ENCODE data around the gene ERCC1. TPM values are rescaled to one million over a fixed set of nuclear protein-coding genes. Genes with fewer than 3 reads are reported as not detected.

Gene ERCC1
- total RNA-seq, 1 experiment from 2014 or later = 57.3 TPM

GRCh38 chr19:45442408-45442777, 18.7 kb upstream of the ERCC1 start:
- Histone ChIP-seq H3K36me3 (ENCODE audit: low read depth, low read length) (no peaks in the 10 kb centered on the region), H3K4me1 (ENCODE audit: insufficient read depth, low read length) (peaks cover 14% of the 10 kb centered on the region), H3K79me2 (ENCODE audit: low read length) (no peaks in the 10 kb centered on the region), H2AFZ (ENCODE audit: low read length) (no peak overlapping the region), H3K9me2 (replicated peaks; ENCODE audit: low read length) (no peaks in the 10 kb centered on the region), H3K4me2 (ENCODE audit: low read length) (no peak overlapping the region), H3K27ac (ENCODE audit: low read length) (no peak overlapping the region), H4K20me1 (ENCODE audit: low read length) (no peaks in the 10 kb centered on the region), H3K9me3 (ENCODE audit: low read length) (no peaks in the 10 kb centered on the region), H3K4me3 (ENCODE audit: low read length) (no peak overlapping the region), H3K27me3 (ENCODE audit: low read length) (no peaks in the 10 kb centered on the region), H3F3A (ENCODE audit: low read length, unreplicated experiment) (no peaks in the 10 kb centered on the region), H3K9ac (ENCODE audit: low read length) (no peak overlapping the region)
- DNase-seq (no peak), ATAC-seq (no peak)
- ChIA-PET CTCF (interaction anchor here (0.5 kb wide), 1 partner anchor 74 kb away, joined by 10 read pairs; no protein-coding TSS in a partner anchor), POLR2A (ENCODE audit: unreplicated experiment) (no interaction called here)
- TF ChIP-seq EZH2phosphoT487 (IDR thresholded peaks at IDR 0.05; ENCODE audit: borderline replicate concordance, low read length) (no peak), EZH2 (IDR thresholded peaks at IDR 0.05; ENCODE audit: low read length, unreplicated experiment) (no peak)
- TF ChIP-seq, protein P1, sequence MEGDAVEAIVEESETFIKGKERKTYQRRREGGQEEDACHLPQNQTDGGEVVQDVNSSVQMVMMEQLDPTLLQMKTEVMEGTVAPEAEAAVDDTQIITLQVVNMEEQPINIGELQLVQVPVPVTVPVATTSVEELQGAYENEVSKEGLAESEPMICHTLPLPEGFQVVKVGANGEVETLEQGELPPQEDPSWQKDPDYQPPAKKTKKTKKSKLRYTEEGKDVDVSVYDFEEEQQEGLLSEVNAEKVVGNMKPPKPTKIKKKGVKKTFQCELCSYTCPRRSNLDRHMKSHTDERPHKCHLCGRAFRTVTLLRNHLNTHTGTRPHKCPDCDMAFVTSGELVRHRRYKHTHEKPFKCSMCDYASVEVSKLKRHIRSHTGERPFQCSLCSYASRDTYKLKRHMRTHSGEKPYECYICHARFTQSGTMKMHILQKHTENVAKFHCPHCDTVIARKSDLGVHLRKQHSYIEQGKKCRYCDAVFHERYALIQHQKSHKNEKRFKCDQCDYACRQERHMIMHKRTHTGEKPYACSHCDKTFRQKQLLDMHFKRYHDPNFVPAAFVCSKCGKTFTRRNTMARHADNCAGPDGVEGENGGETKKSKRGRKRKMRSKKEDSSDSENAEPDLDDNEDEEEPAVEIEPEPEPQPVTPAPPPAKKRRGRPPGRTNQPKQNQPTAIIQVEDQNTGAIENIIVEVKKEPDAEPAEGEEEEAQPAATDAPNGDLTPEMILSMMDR (conservative IDR thresholded peaks at IDR 0.05; ENCODE audit: low read depth, low read length) = no peak
- BruUV-seq (replicated peaks) = no TSS peak
- intact Hi-C loops (cut with micrococcal nuclease) = no loop called here

DNA sequence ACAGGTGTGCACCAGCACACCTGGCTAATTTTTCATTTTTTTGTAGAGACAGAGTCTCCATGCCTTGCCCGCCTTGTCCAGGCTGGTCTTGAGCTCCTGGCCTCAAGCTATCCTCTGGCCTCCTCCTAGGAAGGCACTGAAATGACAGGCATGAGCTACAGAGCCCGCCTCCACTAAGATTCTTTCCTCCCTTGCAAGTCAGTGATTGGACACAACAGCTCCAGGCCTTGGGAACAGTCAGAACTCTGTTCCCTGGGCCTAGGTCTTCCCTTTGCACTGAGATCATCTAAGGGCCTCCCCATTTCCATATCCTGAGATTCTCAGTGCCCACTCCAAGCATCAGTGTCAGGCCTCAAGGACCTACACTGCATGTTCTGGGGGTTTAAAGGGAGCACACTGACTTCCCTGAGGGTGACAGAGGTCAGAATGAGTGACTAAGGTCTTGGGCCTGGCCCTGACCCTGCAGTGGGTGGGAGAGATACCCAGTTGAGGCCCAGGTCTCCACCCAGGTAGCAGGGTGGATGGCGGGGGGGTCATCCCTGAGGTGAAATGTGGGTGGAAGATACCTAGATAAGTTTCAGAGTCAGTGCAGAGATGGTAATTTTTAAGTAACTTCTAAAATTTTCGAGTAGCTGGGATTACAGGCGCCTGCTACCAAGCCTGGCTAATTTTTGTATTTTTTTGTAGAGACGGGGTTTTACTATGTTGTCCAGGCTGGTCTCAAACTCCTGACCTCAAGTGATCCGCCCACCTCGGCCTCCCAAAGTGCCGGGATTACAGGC, 17.3 kb upstream of the ERCC1 start:
- Histone ChIP-seq H3K4me1 (ENCODE audit: insufficient read depth, low read length) (peaks cover 14% of the 10 kb centered on the region), H3K4me3 (ENCODE audit: low read length) (no peak overlapping the region), H2AFZ (ENCODE audit: low read length) (no peak overlapping the region), H3K4me2 (ENCODE audit: low read length) (no peak overlapping the region), H4K20me1 (ENCODE audit: low read length) (no peaks in the 10 kb centered on the region), H3K27ac (ENCODE audit: low read length) (no peak overlapping the region), H3K27me3 (ENCODE audit: low read length) (no peaks in the 10 kb centered on the region), H3F3A (ENCODE audit: low read length, unreplicated experiment) (no peaks in the 10 kb centered on the region), H3K9ac (ENCODE audit: low read length) (no peak overlapping the region), H3K9me3 (ENCODE audit: low read length) (no peaks in the 10 kb centered on the region), H3K36me3 (ENCODE audit: low read depth, low read length) (no peaks in the 10 kb centered on the region), H3K79me2 (ENCODE audit: low read length) (no peaks in the 10 kb centered on the region), H3K9me2 (replicated peaks; ENCODE audit: low read length) (no peaks in the 10 kb centered on the region)
- intact Hi-C loops (cut with micrococcal nuclease) = no loop called here
- ChIA-PET POLR2A (ENCODE audit: unreplicated experiment) (interaction anchor here (0.5 to 0.6 kb wide), 3 partner anchors 26 to 273 kb away, joined by 3 to 8 read pairs (median 4); no protein-coding TSS in a partner anchor), CTCF (interaction anchor here (0.6 to 1.5 kb wide), 3 partner anchors 38 to 52 kb away, joined by 3 to 11 read pairs (median 4); no protein-coding TSS in a partner anchor)
- ATAC-seq = no peak
- DNase-seq = peak; percentile 34
- BruUV-seq (replicated peaks) = no TSS peak
- TF ChIP-seq EZH2phosphoT487 (IDR thresholded peaks at IDR 0.05; ENCODE audit: borderline replicate concordance, low read length) (no peak), EZH2 (IDR thresholded peaks at IDR 0.05; ENCODE audit: low read length, unreplicated experiment) (no peak)
- TF ChIP-seq, protein P1 (conservative IDR thresholded peaks at IDR 0.05; ENCODE audit: low read depth, low read length) = no peak

DNA sequence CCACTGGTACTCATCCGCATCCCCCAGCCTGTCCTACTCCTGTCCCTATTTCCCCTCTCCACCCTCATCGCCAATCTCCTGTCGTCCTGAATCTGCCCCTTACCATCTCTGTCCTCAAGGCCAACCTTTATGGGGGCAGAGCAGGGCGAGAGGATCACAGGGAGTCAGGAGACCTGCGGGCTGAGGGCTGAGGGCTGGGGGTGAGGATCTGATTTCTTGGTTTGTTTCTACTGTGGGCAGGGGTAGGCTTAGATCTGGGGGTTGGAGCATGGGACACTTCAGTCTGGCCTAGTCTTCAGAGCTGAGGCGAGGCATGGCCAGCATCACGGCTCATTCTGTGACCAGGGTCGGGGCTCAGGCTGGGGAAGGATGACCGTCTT, 16.5 kb upstream of the ERCC1 start:
- ATAC-seq = no peak

More for the DNA sequence above, 16.5 kb upstream of the ERCC1 start:
- Histone ChIP-seq H3K27me3 (ENCODE audit: low read length) (no peaks in the 10 kb centered on the region), H3K9me3 (ENCODE audit: low read length) (no peaks in the 10 kb centered on the region), H4K20me1 (ENCODE audit: low read length) (no peaks in the 10 kb centered on the region), H3K4me1 (ENCODE audit: insufficient read depth, low read length) (peaks cover 14% of the 10 kb centered on the region), H3F3A (ENCODE audit: low read length, unreplicated experiment) (no peaks in the 10 kb centered on the region), H3K9me2 (replicated peaks; ENCODE audit: low read length) (no peaks in the 10 kb centered on the region), H3K9ac (ENCODE audit: low read length) (peak overlapping the region; percentile 76), H3K4me2 (ENCODE audit: low read length) (peak overlapping the region; percentile 78), H2AFZ (ENCODE audit: low read length) (peak overlapping the region; percentile 69; the same call in 1 of the 2 replicates), H3K27ac (ENCODE audit: low read length) (peak overlapping the region; percentile 20; the same call in 1 of the 2 replicates), H3K36me3 (ENCODE audit: low read depth, low read length) (no peaks in the 10 kb centered on the region), H3K4me3 (ENCODE audit: low read length) (peak overlapping the region; percentile 76), H3K79me2 (ENCODE audit: low read length) (no peaks in the 10 kb centered on the region)
- ChIA-PET CTCF (interaction anchor here (1.3 to 1.5 kb wide), 3 partner anchors 38 to 45 kb away, joined by 11 to 60 read pairs (median 13); no protein-coding TSS in a partner anchor), POLR2A (ENCODE audit: unreplicated experiment) (interaction anchor here (0.5 to 0.6 kb wide), 2 partner anchors 229 to 274 kb away, joined by 4 to 8 read pairs; no protein-coding TSS in a partner anchor)
- intact Hi-C loops (cut with micrococcal nuclease) = no loop called here
- no peak for DNase-seq
- TF ChIP-seq, protein P1 (conservative IDR thresholded peaks at IDR 0.05; ENCODE audit: low read depth, low read length) = no peak
- TF ChIP-seq EZH2 (IDR thresholded peaks at IDR 0.05; ENCODE audit: low read length, unreplicated experiment) (no peak), EZH2phosphoT487 (IDR thresholded peaks at IDR 0.05; ENCODE audit: borderline replicate concordance, low read length) (no peak)
- BruUV-seq (replicated peaks) = no TSS peak

Measured in PC-3 (cell line).